HepG2 (cell line): ENCODE data around the gene AUH. TPM values are rescaled to one million over a fixed set of nuclear protein-coding genes. Genes with fewer than 3 reads are reported as not detected.

Experiments
- AHR ChIP-seq: IDR thresholded peaks from 2 replicates; pipeline ENCODE4 v1.6.1; 2018; ENCODE audit warnings: missing genetic modification reagents, missing compliant biosample characterization
- ATF7-NPFF ChIP-seq: sonication (generic); formaldehyde crosslinking; IDR thresholded peaks from 2 replicates; pipeline ENCODE4 v1.8.1; 2023; ENCODE audit warnings: mild to moderate bottlenecking, low read depth, missing genetic modification reagents, moderate library complexity
- HHEX ChIP-seq: IDR thresholded peaks from 2 replicates; pipeline ENCODE4 v1.6.1; 2016; ENCODE audit warnings: control low read depth
- KLF12 ChIP-seq: sonication (generic); formaldehyde crosslinking; IDR thresholded peaks from 2 replicates; pipeline ENCODE4 v1.4.0; 2020; ENCODE audit warnings: missing genetic modification reagents, borderline replicate concordance
- KLF13 ChIP-seq: sonication (generic); formaldehyde crosslinking; IDR thresholded peaks from 2 replicates; pipeline ENCODE4 v1.4.0; 2020; ENCODE audit warnings: mild to moderate bottlenecking, missing genetic modification reagents
- RCOR2 ChIP-seq: IDR thresholded peaks from 2 replicates; pipeline ENCODE4 v1.6.1; 2016; ENCODE audit warnings: missing biosample characterization, missing genetic modification reagents
- SOX6 ChIP-seq, 2 experiments: fragments of 450-650 bp in 1 of 2; sonication (generic) in 1 of 2; formaldehyde crosslinking in 1 of 2; IDR thresholded peaks; 2 replicates each; pipeline versions ENCODE4 v1.4.0 to v1.6.1; 2017 to 2020; ENCODE audit warnings: antibody characterized with exemption in 1 of 2, mild to moderate bottlenecking in 1 of 2, missing genetic modification reagents in 1 of 2
- ZMYM4 ChIP-seq: sonication (generic); formaldehyde crosslinking; IDR thresholded peaks from 2 replicates; pipeline ENCODE4 v1.8.1; 2023; ENCODE audit warnings: mild to moderate bottlenecking, missing genetic modification reagents
- ZNF451 ChIP-seq: sonication (generic); formaldehyde crosslinking; IDR thresholded peaks from 2 replicates; pipeline ENCODE4 v1.5.0; 2020; ENCODE audit warnings: mild to moderate bottlenecking, missing genetic modification reagents
- ZSCAN25 ChIP-seq: sonication (generic); formaldehyde crosslinking; IDR thresholded peaks from 2 replicates; pipeline ENCODE4 v1.8.0; 2022; ENCODE audit warnings: mild to moderate bottlenecking, missing genetic modification reagents
- polyA plus RNA-seq, 8 experiments: library from polyadenylated mRNA; depleted of rRNA in 3 of 8; stranded (reverse) in 7 of 8; unstranded in 1 of 8; fragments of >200 nt; fragmentation: Illumina TruSeq in 4 of 8; extraction: Trizol in 4 of 8; gene quantifications; 2 replicates each; pipeline versions ENCODE4 v1.2.1 to v1.2.3, GENCODE V29; 2011 to 2016; ENCODE audit warnings: low read depth in 4 of 8, missing spikeins in 1 of 8, mixed read lengths in 1 of 8; ENCODE audit not compliant: insufficient read depth in 1 of 8
- total RNA-seq, 5 experiments: library from RNA; depleted of rRNA; stranded (reverse); fragments of >200 nt; fragmentation: Illumina TruSeq; extraction: Trizol; gene quantifications; 2 replicates each; pipeline ENCODE4 v1.2.3, GENCODE V29; 2016; ENCODE audit warnings: low read depth in 1 of 5
- TF ChIP-seq, protein P1 (sequence below): sonication (generic); formaldehyde crosslinking; IDR thresholded peaks from 2 replicates; pipeline ENCODE4 v1.4.0; 2020; ENCODE audit warnings: missing genetic modification reagents, borderline replicate concordance
- TF ChIP-seq, protein P2 (sequence below): sonication (generic); formaldehyde crosslinking; IDR thresholded peaks from 2 replicates; pipeline ENCODE4 v1.5.1; 2020; ENCODE audit warnings: mild to moderate bottlenecking, missing genetic modification reagents, borderline replicate concordance
- TF ChIP-seq, protein P3 (sequence below): sonication (generic); formaldehyde crosslinking; IDR thresholded peaks from 2 replicates; pipeline ENCODE4 v1.5.0; 2020; ENCODE audit warnings: missing genetic modification reagents
- TF ChIP-seq, protein P4 (sequence below): sonication (generic); formaldehyde crosslinking; IDR thresholded peaks from 2 replicates; pipeline ENCODE4 v1.4.0; 2020; ENCODE audit warnings: missing genetic modification reagents, mild to moderate bottlenecking, borderline replicate concordance
- TF ChIP-seq, protein P5 (sequence below): sonication (generic); formaldehyde crosslinking; IDR thresholded peaks from 2 replicates; pipeline ENCODE4 v1.5.0; 2020; ENCODE audit warnings: mild to moderate bottlenecking, missing genetic modification reagents, borderline replicate concordance

Gene AUH
- total and polyA plus RNA-seq, 2 of the 13 experiments (the other 11 are each of a cell fraction or from before 2014, with no cell fraction given), result 25.8 to 31.9 TPM

DNA sequence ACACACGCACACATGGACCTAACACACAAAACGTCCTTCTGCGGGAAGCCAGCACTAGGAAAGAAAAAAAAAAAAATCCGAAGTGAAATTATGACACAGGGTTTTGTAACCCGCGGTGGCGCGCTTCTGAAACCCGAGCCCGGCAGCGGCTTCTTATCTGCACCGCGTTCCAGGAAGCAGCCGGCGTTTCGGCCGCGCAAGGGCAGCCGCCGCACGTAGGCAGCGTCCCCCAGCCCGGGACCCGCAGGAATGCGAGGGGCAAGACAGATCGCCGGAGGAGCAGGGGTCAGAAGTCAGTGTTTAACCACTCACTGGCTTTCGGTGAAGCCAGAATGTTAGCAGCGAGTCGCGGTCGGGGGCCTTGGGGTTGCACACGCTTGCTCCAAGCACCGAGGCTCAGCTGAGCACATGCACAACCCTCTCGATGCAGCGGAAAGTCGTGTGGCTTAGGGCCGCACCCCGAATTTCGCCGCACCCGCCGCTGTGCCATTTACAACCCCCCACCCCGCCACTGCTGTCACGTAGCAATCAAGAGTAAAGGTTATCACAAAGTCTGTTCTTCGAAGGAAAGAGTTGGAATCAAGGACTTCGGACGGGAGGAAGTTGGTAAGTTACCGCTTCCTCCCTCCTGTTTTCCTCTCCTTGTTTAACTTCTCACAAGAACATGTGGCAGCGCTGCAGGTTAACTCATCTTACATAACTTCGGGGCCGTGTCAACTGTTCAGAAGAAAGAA lies 167.9 kb downstream of the AUH start (continued):
- TF ChIP-seq ZSCAN25, result no peak
- peak; percentile 49; the same call in 1 of the 2 replicates for TF ChIP-seq KLF13 (CRISPR knock-in tag)
- TF ChIP-seq, protein P1, sequence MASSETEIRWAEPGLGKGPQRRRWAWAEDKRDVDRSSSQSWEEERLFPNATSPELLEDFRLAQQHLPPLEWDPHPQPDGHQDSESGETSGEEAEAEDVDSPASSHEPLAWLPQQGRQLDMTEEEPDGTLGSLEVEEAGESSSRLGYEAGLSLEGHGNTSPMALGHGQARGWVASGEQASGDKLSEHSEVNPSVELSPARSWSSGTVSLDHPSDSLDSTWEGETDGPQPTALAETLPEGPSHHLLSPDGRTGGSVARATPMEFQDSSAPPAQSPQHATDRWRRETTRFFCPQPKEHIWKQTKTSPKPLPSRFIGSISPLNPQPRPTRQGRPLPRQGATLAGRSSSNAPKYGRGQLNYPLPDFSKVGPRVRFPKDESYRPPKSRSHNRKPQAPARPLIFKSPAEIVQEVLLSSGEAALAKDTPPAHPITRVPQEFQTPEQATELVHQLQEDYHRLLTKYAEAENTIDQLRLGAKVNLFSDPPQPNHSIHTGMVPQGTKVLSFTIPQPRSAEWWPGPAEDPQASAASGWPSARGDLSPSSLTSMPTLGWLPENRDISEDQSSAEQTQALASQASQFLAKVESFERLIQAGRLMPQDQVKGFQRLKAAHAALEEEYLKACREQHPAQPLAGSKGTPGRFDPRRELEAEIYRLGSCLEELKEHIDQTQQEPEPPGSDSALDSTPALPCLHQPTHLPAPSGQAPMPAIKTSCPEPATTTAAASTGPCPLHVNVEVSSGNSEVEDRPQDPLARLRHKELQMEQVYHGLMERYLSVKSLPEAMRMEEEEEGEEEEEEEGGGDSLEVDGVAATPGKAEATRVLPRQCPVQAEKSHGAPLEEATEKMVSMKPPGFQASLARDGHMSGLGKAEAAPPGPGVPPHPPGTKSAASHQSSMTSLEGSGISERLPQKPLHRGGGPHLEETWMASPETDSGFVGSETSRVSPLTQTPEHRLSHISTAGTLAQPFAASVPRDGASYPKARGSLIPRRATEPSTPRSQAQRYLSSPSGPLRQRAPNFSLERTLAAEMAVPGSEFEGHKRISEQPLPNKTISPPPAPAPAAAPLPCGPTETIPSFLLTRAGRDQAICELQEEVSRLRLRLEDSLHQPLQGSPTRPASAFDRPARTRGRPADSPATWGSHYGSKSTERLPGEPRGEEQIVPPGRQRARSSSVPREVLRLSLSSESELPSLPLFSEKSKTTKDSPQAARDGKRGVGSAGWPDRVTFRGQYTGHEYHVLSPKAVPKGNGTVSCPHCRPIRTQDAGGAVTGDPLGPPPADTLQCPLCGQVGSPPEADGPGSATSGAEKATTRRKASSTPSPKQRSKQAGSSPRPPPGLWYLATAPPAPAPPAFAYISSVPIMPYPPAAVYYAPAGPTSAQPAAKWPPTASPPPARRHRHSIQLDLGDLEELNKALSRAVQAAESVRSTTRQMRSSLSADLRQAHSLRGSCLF (CRISPR knock-in tag), result peak; percentile 74; the same call in 1 of the 2 replicates
- TF ChIP-seq RCOR2 (CRISPR knock-in tag), result no peak
- peak; percentile 83 for TF ChIP-seq ZMYM4 (CRISPR knock-in tag)
- TF ChIP-seq, protein P2, sequence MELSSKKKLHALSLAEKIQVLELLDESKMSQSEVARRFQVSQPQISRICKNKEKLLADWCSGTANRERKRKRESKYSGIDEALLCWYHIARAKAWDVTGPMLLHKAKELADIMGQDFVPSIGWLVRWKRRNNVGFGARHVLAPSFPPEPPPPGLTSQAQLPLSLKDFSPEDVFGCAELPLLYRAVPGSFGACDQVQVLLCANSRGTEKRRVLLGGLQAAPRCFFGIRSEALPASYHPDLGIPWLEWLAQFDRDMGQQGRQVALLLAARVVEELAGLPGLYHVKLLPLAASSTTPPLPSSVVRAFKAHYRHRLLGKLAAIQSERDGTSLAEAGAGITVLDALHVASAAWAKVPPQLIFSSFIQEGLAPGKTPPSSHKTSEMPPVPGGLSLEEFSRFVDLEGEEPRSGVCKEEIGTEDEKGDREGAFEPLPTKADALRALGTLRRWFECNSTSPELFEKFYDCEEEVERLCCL (CRISPR knock-in tag), result peak; percentile 87; the same call in 1 of the 2 replicates
- TF ChIP-seq, protein P3, sequence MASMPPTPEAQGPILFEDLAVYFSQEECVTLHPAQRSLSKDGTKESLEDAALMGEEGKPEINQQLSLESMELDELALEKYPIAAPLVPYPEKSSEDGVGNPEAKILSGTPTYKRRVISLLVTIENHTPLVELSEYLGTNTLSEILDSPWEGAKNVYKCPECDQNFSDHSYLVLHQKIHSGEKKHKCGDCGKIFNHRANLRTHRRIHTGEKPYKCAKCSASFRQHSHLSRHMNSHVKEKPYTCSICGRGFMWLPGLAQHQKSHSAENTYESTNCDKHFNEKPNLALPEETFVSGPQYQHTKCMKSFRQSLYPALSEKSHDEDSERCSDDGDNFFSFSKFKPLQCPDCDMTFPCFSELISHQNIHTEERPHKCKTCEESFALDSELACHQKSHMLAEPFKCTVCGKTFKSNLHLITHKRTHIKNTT, result no peak
- TF ChIP-seq SOX6 (IDR thresholded peaks at IDR 0.05), result no peak
- TF ChIP-seq SOX6 (CRISPR knock-in tag; IDR thresholded peaks at IDR 0.05), result peak; percentile 91
- TF ChIP-seq, protein P4, sequence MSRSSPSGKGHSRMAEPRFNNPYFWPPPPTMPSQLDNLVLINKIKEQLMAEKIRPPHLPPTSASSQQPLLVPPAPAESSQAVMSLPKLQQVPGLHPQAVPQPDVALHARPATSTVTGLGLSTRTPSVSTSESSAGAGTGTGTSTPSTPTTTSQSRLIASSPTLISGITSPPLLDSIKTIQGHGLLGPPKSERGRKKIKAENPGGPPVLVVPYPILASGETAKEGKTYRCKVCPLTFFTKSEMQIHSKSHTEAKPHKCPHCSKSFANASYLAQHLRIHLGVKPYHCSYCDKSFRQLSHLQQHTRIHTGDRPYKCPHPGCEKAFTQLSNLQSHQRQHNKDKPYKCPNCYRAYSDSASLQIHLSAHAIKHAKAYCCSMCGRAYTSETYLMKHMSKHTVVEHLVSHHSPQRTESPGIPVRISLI (CRISPR knock-in tag), result peak; percentile 96
- TF ChIP-seq, protein P5, sequence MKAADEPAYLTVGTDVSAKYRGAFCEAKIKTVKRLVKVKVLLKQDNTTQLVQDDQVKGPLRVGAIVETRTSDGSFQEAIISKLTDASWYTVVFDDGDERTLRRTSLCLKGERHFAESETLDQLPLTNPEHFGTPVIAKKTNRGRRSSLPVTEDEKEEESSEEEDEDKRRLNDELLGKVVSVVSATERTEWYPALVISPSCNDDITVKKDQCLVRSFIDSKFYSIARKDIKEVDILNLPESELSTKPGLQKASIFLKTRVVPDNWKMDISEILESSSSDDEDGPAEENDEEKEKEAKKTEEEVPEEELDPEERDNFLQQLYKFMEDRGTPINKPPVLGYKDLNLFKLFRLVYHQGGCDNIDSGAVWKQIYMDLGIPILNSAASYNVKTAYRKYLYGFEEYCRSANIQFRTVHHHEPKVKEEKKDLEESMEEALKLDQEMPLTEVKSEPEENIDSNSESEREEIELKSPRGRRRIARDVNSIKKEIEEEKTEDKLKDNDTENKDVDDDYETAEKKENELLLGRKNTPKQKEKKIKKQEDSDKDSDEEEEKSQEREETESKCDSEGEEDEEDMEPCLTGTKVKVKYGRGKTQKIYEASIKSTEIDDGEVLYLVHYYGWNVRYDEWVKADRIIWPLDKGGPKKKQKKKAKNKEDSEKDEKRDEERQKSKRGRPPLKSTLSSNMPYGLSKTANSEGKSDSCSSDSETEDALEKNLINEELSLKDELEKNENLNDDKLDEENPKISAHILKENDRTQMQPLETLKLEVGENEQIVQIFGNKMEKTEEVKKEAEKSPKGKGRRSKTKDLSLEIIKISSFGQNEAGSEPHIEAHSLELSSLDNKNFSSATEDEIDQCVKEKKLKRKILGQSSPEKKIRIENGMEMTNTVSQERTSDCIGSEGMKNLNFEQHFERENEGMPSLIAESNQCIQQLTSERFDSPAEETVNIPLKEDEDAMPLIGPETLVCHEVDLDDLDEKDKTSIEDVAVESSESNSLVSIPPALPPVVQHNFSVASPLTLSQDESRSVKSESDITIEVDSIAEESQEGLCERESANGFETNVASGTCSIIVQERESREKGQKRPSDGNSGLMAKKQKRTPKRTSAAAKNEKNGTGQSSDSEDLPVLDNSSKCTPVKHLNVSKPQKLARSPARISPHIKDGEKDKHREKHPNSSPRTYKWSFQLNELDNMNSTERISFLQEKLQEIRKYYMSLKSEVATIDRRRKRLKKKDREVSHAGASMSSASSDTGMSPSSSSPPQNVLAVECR (CRISPR knock-in tag), result peak; percentile 79; the same call in 1 of the 2 replicates
- TF ChIP-seq ATF7-NPFF (CRISPR knock-in tag), result no peak
- TF ChIP-seq KLF12 (CRISPR knock-in tag), result peak; percentile 62; the same call in 1 of the 2 replicates
- no peak for TF ChIP-seq HHEX (CRISPR knock-in tag)
- TF ChIP-seq AHR, result peak; percentile 89
- peak; percentile 90; the same call in 1 of the 2 replicates for TF ChIP-seq ZNF451 (CRISPR knock-in tag)
